SH-SY5Y (cell line): ENCODE results near the gene BTRC.

Source experiments
- GATA2 ChIP-seq: IDR thresholded peaks from 2 replicates; pipeline ENCODE4 v1.6.1; 2011; ENCODE audit warnings: mild to moderate bottlenecking, low read depth, low read length
- GATA3 ChIP-seq: IDR thresholded peaks from 2 replicates; pipeline ENCODE4 v1.6.1; 2011; ENCODE audit warnings: low read depth, mild to moderate bottlenecking, low read length, moderate library complexity

DNA sequence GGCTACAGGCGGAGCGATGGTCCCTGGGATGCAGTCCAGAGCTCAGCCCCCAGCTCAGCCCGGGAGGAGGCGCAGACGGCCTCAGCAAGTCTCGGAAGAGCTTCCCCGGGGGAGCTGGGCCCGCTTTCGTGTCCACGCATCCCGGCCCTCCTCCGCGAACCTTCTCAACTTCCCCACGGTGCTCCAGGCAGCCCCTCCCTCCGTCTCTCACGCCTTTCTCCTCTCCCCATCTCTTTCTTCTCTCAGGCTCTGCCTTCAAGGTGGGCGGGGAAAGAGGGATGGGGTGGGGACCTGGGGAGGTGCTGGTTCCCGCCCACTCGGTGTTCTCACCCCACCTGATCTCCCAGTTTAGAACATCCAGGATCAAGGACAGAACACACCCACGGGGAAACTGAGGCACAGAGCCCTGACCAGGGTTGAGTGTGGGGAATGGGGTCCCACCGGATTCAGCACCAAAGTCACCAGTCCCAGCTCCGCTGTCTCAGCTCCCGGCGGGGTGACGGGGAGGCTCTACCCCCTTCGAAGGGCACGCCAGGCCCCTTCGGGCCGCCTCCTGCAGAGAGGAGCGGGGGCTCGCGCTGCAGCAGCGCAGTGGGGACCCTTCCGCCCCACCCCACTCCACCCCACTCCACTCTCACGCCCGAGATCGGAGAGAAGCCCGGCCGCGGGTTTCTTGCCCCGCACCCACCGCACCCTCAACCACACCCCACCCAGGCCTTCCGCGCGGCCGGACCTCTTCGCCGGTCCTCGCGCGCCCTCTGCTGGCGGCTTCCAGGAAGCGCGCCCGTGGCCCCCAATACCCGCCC lies 215.9 kb downstream of the BTRC start:
- TF ChIP-seq GATA2 (no peak), GATA3 (no peak)
